Stomach (tissue), 9 donors: ENCODE data around the gene ROBO1. TPM values are rescaled to one million over a fixed set of nuclear protein-coding genes. Genes with fewer than 3 reads are reported as not detected.

ENCODE experiments used
- DNase-seq, 2 donors: peaks; one replicate each; pipeline versions ENCODE4 v3.0.0 to v3.0.0-alpha.2; 2013 to 2019
- H3K27ac ChIP-seq, 5 donors: fragments of 200-600 bp in 4 of 5; sonication (generic) in 4 of 5; one replicate each; pipeline ENCODE4 v1.5.1; 2013 to 2019; ENCODE audit warnings: mild to moderate bottlenecking in 1 of 5, moderate library complexity in 1 of 5
- H3K27me3 ChIP-seq, 3 donors: fragments of 200-600 bp; sonication (generic); one replicate each; pipeline ENCODE4 v1.5.1; 2017 to 2019; ENCODE audit warnings: mixed run types in 1 of 3
- H3K36me3 ChIP-seq, 4 donors: fragments of 200-600 bp; sonication (generic); 1 replicate in 3 of 4; 2 replicates in 1 of 4; pipeline ENCODE4 v1.5.1; 2016 to 2019
- H3K4me1 ChIP-seq, 4 donors: fragments of 200-600 bp; sonication (generic); one replicate each; pipeline ENCODE4 v1.5.1; 2016 to 2019
- H3K4me3 ChIP-seq, 4 donors: fragments of 200-600 bp; sonication (generic) in 3 of 4; one replicate each; pipeline ENCODE4 v1.5.1; 2016 to 2019; ENCODE audit warnings: mild to moderate bottlenecking in 1 of 4
- H3K9me3 ChIP-seq, 4 donors: fragments of 200-600 bp; sonication (generic); one replicate each; pipeline ENCODE4 v1.5.1; 2016 to 2019
- EP300 ChIP-seq: sonication (generic); formaldehyde crosslinking; IDR thresholded peaks from one replicate; pipeline ENCODE4 v1.6.1; 2017; ENCODE audit warnings: antibody characterized with exemption
- POLR2A ChIP-seq, 4 donors: fragments of 450-650 bp; IDR thresholded peaks; one replicate each; pipeline ENCODE4 v1.6.1; 2016; ENCODE audit warnings: antibody characterized with exemption in 4 of 4, control low read depth in 2 of 4, mild to moderate bottlenecking in 1 of 4, moderate library complexity in 1 of 4
- POLR2AphosphoS5 ChIP-seq, 3 donors: sonication (generic); formaldehyde crosslinking; IDR thresholded peaks; one replicate each; pipeline ENCODE4 v1.6.1; 2016; ENCODE audit warnings: antibody characterized with exemption in 3 of 3
- WGBS, 5 donors: extraction: QIAGEN DNeasy Blood & Tissue Kit in 3 of 5; methylation state at CpG; one replicate each; pipeline versions ENCODE4 v1.1.5 to v1.1.7; 2013 to 2018; 5-methylcytosine and 5-hydroxymethylcytosine counted together
- intact Hi-C: fragments of 100-400 bp; cut with DNase I; formaldehyde crosslinking; loops from one replicate; pipeline ENCODE4 v1.15.1; 2023; ENCODE audit warnings: low total_unique reads
- polyA plus RNA-seq, 3 donors: library from polyadenylated mRNA; stranded (reverse); fragments of 200-250 nt; gene quantifications; one replicate each; pipeline ENCODE4 v1.2.3, GENCODE V29; 2013
- total RNA-seq, 5 donors: library from RNA; depleted of rRNA; stranded (reverse); fragments of >200 nt; gene quantifications; one replicate each; pipeline versions ENCODE4 v1.1.0 to v1.2.3, GENCODE V29; 2014 to 2016
- TF ChIP-seq, protein P1 (sequence below), 7 experiments: fragments of 450-650 bp in 4 of 7; fragments of 200-600 bp in 3 of 7; sonication (generic) in 3 of 7; IDR thresholded peaks; one replicate each; pipeline ENCODE4 v1.5.1; 2016 to 2019; ENCODE audit warnings: antibody characterized with exemption in 7 of 7, control low read depth in 2 of 7, mild to moderate bottlenecking in 1 of 7
- donor health status: healthy with polysubstance abuse.
- donor health status: Bipolar disorder and iron deficiency.
- donor health status: healthy.

Gene ROBO1
- total and polyA plus RNA-seq, 8 donors, result 2.0 to 174 (median 4.5) TPM

DNA sequence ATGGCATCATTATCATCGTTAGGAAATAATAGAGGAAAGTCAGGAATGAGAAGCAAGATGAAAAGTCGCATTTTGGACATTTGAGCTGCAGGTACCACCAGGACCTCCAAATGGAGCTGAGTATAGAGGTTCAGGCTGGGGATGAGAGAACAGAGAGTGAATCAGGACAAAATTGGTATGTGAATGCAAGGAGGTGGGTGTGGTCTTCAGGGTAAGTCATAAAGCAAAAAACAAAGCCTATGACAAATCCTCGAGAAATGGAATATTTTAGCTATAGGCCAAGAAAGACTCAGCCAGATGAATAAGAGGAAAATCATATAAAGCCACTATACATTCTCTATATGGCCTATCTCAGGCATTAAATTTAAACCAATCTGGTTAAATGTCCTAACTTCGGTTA lies 841.3 kb downstream of the ROBO1 start:
- Histone ChIP-seq H3K4me1 (no peaks in the 10 kb centered on the region), H3K4me3 (no peak overlapping the region), H3K27ac (no peak overlapping the region), H3K9me3 (no peaks in the 10 kb centered on the region), H3K27me3 (no peaks in the 10 kb centered on the region), H3K36me3 (no peaks in the 10 kb centered on the region)
- 92 to 97% (median 93%) methylated on average over 4 of the region's 4 CpGs for WGBS, 5 donors
- intact Hi-C loops, result no loop called here
- no peak for DNase-seq
- no peak for TF ChIP-seq POLR2AphosphoS5 (IDR thresholded peaks at IDR 0.05)
- no peak for TF ChIP-seq EP300
- TF ChIP-seq, protein P1, sequence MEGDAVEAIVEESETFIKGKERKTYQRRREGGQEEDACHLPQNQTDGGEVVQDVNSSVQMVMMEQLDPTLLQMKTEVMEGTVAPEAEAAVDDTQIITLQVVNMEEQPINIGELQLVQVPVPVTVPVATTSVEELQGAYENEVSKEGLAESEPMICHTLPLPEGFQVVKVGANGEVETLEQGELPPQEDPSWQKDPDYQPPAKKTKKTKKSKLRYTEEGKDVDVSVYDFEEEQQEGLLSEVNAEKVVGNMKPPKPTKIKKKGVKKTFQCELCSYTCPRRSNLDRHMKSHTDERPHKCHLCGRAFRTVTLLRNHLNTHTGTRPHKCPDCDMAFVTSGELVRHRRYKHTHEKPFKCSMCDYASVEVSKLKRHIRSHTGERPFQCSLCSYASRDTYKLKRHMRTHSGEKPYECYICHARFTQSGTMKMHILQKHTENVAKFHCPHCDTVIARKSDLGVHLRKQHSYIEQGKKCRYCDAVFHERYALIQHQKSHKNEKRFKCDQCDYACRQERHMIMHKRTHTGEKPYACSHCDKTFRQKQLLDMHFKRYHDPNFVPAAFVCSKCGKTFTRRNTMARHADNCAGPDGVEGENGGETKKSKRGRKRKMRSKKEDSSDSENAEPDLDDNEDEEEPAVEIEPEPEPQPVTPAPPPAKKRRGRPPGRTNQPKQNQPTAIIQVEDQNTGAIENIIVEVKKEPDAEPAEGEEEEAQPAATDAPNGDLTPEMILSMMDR (IDR thresholded peaks at IDR 0.05), result no peak
- TF ChIP-seq POLR2A (IDR thresholded peaks at IDR 0.05), result no peak

DNA sequence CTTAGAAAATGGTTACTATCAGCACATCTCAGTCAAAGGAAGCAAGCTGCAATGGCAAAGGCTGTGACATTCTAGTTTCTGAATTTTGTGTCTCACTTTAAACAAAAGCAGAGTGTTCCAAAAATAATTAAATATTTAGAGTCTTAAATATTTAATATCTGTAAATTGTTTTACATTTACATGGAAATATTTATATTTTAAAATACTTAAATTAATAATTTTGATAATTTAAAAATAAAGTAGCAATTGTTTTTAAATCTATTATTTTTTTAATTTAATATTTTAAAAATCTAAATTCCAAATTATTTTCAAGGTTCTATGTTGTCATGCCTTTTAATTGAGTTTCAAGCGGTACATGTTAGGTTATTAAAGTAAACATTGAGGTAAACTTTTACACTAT lies 843.1 kb downstream of the ROBO1 start:
- TF ChIP-seq EP300 (no peak), POLR2A (IDR thresholded peaks at IDR 0.05) (no peak), POLR2AphosphoS5 (IDR thresholded peaks at IDR 0.05) (no peak)
- TF ChIP-seq, protein P1 (IDR thresholded peaks at IDR 0.05), result no peak
- 93 to 98% (median 95%) methylated on average over 1 of the region's 1 CpG for WGBS, 5 donors
- intact Hi-C loops, result no loop called here
- Histone ChIP-seq H3K9me3 (no peaks in the 10 kb centered on the region), H3K27ac (no peak overlapping the region), H3K36me3 (no peaks in the 10 kb centered on the region), H3K4me1 (no peaks in the 10 kb centered on the region), H3K4me3 (no peak overlapping the region), H3K27me3 (no peaks in the 10 kb centered on the region)
- no peak for DNase-seq

DNA sequence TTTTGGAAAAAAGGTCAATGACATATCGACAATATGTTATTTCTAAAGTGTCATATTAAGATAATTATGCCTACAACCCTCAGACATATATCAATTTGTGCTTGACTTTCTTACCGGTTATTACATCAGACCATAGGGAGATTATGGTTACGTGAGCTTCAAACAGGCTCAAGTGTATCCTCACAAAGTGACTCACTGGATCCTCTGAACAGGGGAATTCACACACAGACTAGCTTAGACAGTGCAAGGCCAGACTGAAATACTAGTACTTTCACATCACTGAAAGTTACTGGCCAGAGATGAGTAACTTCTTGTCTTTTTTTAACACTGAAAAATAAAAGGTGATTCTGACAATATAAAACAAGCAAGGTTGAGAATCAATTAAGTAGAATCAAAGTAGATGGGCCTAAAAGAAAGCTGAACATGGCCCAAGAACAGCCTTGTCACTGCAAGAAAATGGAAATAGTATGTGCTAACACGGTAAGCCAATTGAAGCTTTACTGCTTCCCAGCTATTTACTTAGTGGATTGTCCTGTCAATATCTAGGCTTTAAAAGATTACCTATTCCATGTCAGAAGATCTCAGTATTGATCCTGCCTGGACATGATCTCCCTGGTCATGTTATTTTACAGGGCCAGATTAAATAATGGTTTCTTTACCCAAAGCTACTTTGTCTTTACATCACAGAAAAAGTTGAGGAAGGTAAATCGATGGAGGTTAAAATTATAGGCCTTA lies 848.6 kb downstream of the ROBO1 start:
- H3K27me3 ChIP-seq, result no peaks in the 10 kb centered on the region
- H3K27ac ChIP-seq, result no peak overlapping the region
- intact Hi-C loops, result no loop called here
- 82 to 88% (median 86%) methylated on average over 5 of the region's 5 CpGs for WGBS, 5 donors
- no peak for DNase-seq
- H3K4me3 ChIP-seq, result no peak overlapping the region
- H3K36me3 ChIP-seq, result no peaks in the 10 kb centered on the region
- no peaks in the 10 kb centered on the region for H3K9me3 ChIP-seq
- H3K4me1 ChIP-seq, result peaks cover 0 to 5% (median 0%) of the 10 kb centered on the region in 4 donors
- no peak for TF ChIP-seq POLR2A (IDR thresholded peaks at IDR 0.05)
- TF ChIP-seq, protein P1 (IDR thresholded peaks at IDR 0.05), result no peak
- no peak for TF ChIP-seq POLR2AphosphoS5 (IDR thresholded peaks at IDR 0.05)
- no peak for TF ChIP-seq EP300

GRCh38 chr3:78918361-78919020 lies 849.3 kb downstream of the ROBO1 start:
- intact Hi-C loops, result no loop called here
- TF ChIP-seq, protein P1 (IDR thresholded peaks at IDR 0.05), result no peak
- no peak for TF ChIP-seq POLR2AphosphoS5 (IDR thresholded peaks at IDR 0.05)
- H3K27ac ChIP-seq, result no peak overlapping the region

More at GRCh38 chr3:78918361-78919020, 849.3 kb downstream of the ROBO1 start:
- no peak for DNase-seq
- 88 to 95% (median 91%) methylated on average over 1 of the region's 1 CpG for WGBS, 5 donors
- no peak overlapping the region for H3K4me3 ChIP-seq
- H3K9me3 ChIP-seq, result no peaks in the 10 kb centered on the region
- no peaks in the 10 kb centered on the region for H3K36me3 ChIP-seq
- peaks cover 0 to 5% (median 0%) of the 10 kb centered on the region in 4 donors for H3K4me1 ChIP-seq
- H3K27me3 ChIP-seq, result no peaks in the 10 kb centered on the region
